AG04450 (cell line): ENCODE data around the gene BBS9. TPM values are rescaled to one million over a fixed set of nuclear protein-coding genes. Genes with fewer than 3 reads are reported as not detected.

Experiments
- CTCF ChIA-PET: fragments of 300-600, 350-600 bp; formaldehyde crosslinking; extraction: SDS; loops from one replicate; lab custom pipeline; 2022; ENCODE audit warnings: antibody characterized with exemption, inconsistent platforms; lab: Charles Lee
- POLR2A ChIA-PET: fragments of 350-600 bp; formaldehyde crosslinking; extraction: SDS; loops from one replicate; lab custom pipeline; 2021; ENCODE audit warnings: antibody characterized with exemption, inconsistent platforms; lab: Yijun Ruan, JAX
- DNase-seq: peaks from one replicate; pipeline ENCODE4 v3.0.0-alpha.2; 2011; ENCODE audit warnings: low read depth, low spot score
- H3K27ac ChIP-seq: one replicate; pipeline ENCODE4 v1.5.1; 2012; ENCODE audit warnings: low read depth, low read length, control low read depth
- H3K27me3 ChIP-seq: one replicate; pipeline ENCODE4 v1.6.0; 2012; ENCODE audit warnings: low read length; ENCODE audit not compliant: control insufficient read depth, insufficient read depth
- H3K4me3 ChIP-seq: 2 replicates; pipeline ENCODE4 v1.5.1; 2011; ENCODE audit warnings: mild to moderate bottlenecking, low read depth, low read length, control low read depth
- H3K9me3 ChIP-seq: 2 replicates; pipeline ENCODE4 v1.5.1; 2012; ENCODE audit warnings: low read length; ENCODE audit not compliant: control insufficient read depth, insufficient read depth
- polyA plus RNA-seq: library from polyadenylated mRNA; depleted of rRNA; stranded (reverse); fragments of >200 nt; gene quantifications from 2 replicates; pipeline ENCODE4 v1.2.3, GENCODE V29; 2011
- TF ChIP-seq, protein P1 (sequence below): IDR thresholded peaks from 2 replicates; pipeline ENCODE4 v1.5.1; 2011; ENCODE audit warnings: low read depth, low read length, control low read depth, inconsistent platforms

Gene BBS9
- polyA plus RNA-seq, 1 experiment = 15.6 TPM

DNA sequence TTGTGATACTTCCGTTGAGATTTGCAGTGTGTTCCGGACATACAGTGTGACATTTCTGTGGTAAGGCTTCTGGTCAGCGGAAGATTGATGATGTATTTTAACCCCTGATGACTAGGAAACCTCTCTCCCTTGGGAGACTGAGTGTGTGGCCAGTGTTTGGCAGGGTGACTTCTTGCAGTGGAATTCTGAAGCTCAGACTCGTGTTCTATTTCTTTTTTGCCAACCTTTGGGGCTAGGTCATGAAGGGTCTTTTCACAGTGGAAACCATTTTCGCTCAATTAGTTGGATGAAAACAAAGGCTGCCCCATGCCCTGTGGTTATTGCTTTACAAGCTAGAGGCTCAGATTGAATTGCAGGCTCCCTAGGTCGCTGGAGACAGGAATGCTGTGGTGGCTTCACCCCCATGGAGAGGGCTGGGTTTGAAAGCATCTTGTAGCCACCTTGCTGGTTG is 288.9 kb downstream of the BBS9 start:
- Histone ChIP-seq H3K4me3 (no peak overlapping the region), H3K27me3 (no peaks in the 10 kb centered on the region), H3K27ac (no peak overlapping the region), H3K9me3 (no peaks in the 10 kb centered on the region)
- POLR2A ChIA-PET = no interaction called here
- CTCF ChIA-PET = interaction anchor here (0.6 to 1.7 kb wide), 2 partner anchors 240 to 515 kb away, joined by 4 to 8 read pairs; no protein-coding TSS in a partner anchor
- DNase-seq = no peak
- TF ChIP-seq, protein P1, sequence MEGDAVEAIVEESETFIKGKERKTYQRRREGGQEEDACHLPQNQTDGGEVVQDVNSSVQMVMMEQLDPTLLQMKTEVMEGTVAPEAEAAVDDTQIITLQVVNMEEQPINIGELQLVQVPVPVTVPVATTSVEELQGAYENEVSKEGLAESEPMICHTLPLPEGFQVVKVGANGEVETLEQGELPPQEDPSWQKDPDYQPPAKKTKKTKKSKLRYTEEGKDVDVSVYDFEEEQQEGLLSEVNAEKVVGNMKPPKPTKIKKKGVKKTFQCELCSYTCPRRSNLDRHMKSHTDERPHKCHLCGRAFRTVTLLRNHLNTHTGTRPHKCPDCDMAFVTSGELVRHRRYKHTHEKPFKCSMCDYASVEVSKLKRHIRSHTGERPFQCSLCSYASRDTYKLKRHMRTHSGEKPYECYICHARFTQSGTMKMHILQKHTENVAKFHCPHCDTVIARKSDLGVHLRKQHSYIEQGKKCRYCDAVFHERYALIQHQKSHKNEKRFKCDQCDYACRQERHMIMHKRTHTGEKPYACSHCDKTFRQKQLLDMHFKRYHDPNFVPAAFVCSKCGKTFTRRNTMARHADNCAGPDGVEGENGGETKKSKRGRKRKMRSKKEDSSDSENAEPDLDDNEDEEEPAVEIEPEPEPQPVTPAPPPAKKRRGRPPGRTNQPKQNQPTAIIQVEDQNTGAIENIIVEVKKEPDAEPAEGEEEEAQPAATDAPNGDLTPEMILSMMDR = no peak

DNA sequence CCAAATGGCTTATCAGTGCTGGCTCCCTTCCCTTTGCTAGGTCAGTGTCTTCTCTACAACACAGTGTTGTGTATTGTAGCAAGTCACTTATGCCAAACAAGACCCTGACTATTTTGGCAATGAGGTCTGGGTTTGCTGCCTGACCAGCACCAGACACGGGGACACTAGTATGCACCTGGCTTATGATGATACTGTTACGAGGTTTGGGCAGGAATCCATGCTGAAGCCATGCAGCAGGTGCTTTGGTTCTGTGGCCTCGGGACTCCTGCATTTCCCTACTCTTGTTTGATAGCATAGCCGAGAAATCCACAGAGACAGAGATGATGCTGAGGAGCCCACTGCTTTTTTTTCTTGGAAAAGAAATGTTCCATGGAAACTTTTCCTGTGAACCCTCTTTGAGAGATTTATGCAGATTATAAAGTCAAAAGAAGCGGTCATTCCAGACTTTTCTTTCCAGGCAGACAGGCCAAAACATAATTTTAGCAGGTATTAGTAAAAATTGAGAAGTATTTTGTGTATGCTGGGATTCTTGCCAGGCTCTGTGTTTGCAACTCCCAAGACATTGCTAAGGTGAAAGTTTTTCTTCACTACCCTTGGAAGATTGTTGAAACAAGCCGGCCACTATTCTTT is 291.1 kb downstream of the BBS9 start:
- H3K27me3 ChIP-seq = no peaks in the 10 kb centered on the region
- no peak for DNase-seq
- no peaks in the 10 kb centered on the region for H3K9me3 ChIP-seq
- ChIA-PET CTCF (no interaction called here), POLR2A (no interaction called here)
- TF ChIP-seq, protein P1 = no peak
- H3K27ac ChIP-seq = no peak overlapping the region
- no peak overlapping the region for H3K4me3 ChIP-seq

DNA sequence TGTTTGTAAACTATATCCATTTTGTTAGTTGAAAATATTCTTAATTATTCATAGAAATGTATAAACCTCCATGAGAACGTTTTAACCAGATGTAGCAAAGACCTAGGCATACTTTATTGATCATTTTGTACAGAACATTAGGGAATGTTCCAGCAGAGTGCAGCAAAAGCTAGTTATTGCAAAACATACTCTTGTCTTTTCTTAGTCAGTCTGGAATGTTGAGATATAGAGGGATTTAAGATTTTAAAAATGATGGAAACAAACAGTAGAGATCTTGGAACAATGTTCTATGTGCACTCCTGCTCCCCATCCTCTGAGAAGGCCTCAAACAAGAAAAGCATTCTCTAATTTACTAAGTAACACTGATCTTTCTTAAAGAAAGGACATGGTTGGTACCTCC is 292.1 kb downstream of the BBS9 start:
- ChIA-PET POLR2A (no interaction called here), CTCF (interaction anchor here (1.4 to 3.8 kb wide), 3 partner anchors 137 to 511 kb away, joined by 3 to 29 read pairs (median 13); no protein-coding TSS in a partner anchor)
- TF ChIP-seq, protein P1 = no peak
- Histone ChIP-seq H3K27ac (no peak overlapping the region), H3K4me3 (no peak overlapping the region), H3K9me3 (no peaks in the 10 kb centered on the region), H3K27me3 (no peaks in the 10 kb centered on the region)
- peak; percentile 1 for DNase-seq

DNA sequence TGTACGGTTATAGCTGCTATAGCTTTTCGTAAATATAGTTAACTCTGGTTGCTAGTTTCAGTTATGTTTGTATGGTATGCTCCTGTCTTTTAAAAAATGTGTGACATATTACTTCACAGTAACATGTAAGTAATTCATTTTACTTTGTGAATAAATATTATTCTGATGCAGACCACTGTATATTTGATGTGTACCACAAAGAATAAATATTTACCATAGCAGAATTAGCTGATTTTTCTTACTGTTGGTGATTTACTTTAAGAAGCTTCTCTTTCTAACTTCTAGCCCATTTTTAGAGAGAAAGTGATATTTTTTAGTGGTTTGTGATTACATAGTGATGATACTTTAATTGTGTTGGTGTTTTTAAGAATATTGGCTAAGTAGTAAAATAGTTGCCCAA is 292.8 kb downstream of the BBS9 start:
- H3K27ac ChIP-seq = no peak overlapping the region
- H3K4me3 ChIP-seq = no peak overlapping the region
- no peaks in the 10 kb centered on the region for H3K9me3 ChIP-seq
- H3K27me3 ChIP-seq = no peaks in the 10 kb centered on the region
- ChIA-PET CTCF (interaction anchor here (0.7 to 3.8 kb wide), 4 partner anchors 137 to 511 kb away, joined by 3 to 29 read pairs (median 12); no protein-coding TSS in a partner anchor), POLR2A (no interaction called here)
- no peak for DNase-seq
- TF ChIP-seq, protein P1 = no peak
